GM21515 (cell line): Measurements from ENCODE around the gene C2orf68.
"Not testable (repeated sequence)": the region's sequence is repeated elsewhere in the genome, so short reads cannot be mapped to it uniquely, and the experiment has no call there.

Experiments used
- ATAC-seq: cut with Tn5 transposase; IDR thresholded peaks from one replicate; pipeline ENCODE4 v1.9.1; 2021; ENCODE audit not compliant: unreplicated experiment

The C2orf68 gene

DNA sequence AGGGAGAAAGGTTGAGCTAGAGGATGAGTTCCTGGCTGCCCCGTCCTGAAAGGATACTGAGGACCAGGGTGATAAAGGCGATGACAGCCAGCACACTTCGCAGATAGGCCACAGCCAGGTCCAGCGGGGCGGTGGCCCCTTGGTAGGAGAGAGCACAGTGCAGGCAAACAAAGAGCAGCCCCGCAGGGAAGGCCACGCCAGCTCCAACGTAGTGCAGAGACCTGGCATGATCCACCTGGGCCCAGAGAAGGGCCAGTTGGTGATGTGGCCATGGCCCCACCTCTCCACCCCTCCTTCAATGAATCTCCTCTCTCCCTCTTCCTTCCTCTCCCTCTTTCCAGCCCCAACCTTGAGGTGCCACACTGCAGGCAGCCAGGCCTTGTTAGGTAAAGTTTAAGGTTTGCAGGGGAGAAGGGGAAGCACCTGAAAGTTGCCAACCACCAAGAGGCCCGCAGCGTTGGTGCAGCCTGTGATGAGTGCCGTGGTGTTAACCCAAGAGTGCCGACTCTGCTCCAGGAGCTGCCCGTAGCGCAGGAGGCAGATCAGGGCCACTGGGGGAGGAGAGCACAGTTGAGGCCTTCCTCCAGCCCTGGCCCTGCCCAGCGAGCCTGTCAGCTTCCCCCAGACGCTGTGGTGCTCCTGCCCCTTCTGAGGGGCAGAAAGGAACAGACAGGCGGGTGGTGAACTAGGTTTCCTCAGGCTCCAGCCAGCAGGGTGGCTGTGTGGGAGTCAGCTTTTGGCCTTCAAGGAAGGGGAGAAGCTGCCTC is 12.2 kb downstream of the C2orf68 start:
- ATAC-seq, result no peak

DNA sequence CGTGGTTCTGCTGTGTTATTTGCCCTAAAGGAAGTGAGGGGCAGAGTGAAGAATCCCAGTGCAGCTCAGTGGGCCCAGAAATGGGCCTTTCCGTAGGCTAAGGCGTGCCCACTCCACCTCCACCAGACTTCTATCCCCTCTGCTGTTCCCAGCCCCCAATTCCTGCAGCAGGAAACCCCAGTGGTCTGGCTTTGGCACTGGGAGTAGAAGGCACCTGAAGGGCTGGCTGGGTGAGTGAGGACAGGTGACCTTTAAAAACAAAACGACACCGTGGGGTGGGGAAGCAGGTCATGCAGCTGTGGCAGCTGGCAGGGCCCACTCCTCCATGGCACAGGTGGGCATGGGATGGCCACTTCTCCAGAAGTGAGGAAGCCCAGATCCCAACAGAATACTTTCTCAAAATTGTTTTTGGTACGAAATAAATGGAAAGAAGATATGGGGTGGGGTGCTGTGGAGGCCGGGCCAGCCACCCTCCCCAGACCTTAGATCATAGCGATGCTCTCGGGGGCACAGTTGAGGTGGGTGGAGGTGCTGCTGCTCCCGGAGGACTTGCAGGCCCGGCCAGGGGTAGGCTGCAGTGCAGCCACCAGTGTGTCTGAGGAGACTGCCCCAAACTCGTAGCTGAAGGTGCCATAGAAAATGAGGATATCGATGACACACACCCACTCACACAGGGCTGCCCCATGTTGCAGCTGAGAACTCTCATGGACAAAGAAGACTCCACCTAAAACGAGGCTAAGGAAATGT is 13.1 kb downstream of the C2orf68 start:
- no peak for ATAC-seq

DNA sequence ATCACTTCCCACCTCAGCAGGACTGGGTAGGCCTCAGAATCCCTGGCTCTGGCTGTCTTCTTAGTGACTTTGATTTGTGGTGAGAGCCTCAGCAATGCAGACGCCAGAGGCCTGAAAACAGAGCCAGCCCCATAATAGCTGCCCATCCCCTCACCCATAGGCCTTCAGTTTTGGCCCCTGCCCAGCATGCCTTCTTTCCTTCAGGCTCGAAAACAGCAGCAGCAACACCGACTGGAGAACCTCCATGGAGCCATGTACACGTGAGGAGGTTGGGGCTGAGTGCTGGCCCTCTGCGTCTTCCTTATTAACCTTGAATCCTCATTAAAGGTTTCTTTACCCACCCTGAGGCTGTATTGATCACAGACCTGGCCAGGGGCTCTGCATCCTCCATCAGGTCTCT is 14.6 kb downstream of the C2orf68 start:
- ATAC-seq, result no peak

DNA sequence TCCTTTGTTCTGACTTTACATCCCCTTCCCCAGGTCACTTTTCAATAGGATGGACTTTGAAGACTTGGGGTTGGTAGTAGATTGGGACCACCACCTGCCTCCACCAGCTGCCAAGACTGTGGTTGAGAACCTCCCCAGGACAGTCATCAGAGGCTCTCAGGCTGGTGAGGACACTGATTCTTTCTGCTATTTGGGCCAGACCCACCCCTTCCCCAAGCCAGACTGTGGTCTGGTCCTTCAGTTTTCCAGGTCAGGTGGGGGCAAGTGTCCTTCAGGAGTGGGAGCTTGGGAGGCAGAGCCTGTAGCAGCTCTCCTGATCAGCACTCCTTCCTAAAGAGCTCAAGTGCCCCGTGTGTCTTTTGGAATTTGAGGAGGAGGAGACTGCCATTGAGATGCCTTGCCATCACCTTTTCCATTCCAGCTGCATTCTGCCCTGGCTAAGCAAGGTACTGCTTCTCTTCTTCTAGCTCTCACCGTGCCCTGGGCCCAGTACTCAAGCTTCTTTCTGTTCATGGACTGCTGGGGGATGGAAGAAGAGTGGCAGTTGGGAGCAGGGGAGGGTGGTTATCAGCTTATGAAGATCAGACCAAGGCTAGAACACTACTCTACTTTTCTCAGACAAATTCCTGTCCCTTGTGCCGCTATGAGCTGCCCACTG is 15.3 kb downstream of the C2orf68 start:
- no peak for ATAC-seq

DNA sequence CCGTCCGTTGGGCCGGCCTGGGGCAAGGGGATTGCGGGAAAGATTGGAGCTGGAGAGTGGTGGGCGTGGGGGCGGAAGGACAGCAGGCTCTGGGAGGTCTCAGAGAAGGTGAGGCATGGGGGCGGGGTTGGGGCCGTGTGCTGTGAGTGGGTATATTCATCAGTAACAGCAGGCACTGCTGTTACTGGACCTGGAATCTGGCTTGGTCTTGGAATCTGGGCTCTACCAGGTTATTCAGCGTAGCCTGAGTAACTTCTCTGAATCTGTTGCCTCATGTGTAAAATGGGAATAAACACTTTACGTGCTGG is 15.9 kb downstream of the C2orf68 start:
- peak; percentile 6 for ATAC-seq

DNA sequence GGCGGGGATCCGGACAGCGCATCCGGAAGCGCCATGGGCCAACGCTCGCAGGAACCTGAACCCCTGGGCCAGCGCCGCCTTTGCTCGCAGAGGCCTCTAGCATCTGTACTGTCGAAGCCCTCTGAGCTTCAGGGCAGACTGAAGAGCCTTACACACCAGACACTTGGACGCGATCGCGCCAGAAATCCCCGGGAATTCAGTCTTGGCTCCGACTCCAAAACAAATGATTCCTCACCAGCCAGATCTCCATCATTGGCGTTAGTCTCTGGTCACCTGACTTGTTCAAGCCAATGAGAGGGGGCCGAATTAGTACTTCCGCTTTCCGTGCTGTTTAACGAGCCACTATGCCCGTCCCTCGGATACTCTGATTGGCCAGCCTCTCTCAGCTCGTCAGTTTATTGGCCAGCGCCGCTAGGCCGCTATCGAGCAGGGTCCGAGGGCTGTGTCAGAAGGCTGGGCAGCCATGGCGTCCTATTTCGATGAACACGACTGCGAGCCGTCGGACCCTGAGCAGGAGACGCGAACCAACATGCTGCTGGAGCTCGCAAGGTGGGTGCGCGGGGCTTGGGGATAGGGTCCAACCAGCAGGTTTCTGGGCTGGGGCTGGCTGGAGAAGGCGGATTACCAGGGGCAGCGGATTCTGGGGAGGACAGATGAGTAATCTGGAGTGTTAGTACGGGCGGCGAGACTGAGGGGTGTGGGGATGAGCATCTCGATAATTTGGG is 16.4 kb downstream of the C2orf68 start, which contains the start of gene RNF181:
Gene RNF181, plus strand, starts transcription at position 445 of the 725 bp plus-strand sequence. Its CDS starts 19 bp downstream, at position 464.
- peak; percentile 96 for ATAC-seq

DNA sequence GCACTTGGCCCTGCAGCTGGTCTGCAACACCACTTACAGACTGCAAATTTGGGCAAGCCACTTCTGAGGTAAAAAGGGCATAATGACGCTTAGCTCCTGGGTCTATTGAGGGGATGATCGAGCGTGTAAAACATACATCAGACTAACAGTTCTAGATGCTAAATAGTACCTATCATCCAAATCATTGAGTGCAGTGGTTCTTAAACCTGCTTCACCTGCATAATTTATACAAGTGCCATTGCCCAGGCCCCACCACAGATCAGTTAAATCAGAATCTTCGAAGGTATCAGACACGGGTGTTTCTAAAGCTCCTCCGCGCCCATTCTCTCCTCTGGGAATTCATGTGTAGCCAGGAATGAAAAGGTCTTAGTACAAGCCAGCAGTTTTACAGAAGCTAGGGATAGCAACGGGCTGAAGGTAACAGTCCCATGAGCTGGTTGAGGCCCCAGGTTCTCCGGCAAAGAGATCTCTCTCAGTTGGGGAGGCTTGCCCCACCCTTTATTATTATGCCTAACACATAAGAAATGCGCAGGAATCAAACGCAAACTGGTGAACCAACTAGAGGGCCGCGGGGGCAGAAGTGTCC is 17.1 kb downstream of the C2orf68 start:
- ATAC-seq, result no peak

DNA sequence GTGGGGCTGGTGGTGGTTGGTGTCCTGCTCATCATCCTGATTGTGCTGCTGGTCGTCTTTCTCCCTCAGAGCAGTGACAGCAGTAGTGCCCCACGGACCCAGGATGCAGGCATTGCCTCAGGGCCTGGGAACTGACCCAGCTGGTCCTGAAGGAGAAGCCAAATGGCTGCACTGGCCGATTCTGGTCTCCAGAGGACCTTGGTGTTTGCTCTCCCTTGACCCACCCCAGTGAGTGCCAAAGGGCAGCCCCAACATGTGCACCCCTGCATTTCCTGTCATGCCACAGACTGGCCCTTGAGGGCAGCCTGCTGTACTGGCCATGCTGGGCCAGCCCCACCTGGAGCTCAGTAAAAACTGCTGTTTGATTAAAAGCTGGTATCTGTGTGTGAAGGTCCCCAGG is 18.8 kb downstream of the C2orf68 start:
- no peak for ATAC-seq

DNA sequence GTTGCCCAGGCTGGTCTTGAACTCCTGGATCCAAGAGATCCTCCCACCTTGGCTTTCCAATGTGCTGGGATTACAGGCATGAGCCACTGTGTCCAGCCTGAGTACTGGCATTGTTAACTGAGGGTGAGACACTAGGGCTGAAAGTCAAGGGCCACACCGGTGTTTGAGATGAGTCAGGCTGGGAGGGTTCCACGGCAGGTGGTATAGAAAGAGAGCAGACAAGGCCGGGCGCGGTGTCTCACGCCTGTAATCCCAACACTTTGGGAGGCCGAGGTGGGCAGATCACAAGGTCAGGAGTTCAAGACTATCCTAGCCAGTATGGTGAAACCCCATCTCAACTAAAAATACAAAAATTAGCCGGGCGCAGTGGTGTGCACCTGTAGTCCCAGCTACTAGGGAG is 19.6 kb downstream of the C2orf68 start:
- not testable (repeated sequence) for ATAC-seq

DNA sequence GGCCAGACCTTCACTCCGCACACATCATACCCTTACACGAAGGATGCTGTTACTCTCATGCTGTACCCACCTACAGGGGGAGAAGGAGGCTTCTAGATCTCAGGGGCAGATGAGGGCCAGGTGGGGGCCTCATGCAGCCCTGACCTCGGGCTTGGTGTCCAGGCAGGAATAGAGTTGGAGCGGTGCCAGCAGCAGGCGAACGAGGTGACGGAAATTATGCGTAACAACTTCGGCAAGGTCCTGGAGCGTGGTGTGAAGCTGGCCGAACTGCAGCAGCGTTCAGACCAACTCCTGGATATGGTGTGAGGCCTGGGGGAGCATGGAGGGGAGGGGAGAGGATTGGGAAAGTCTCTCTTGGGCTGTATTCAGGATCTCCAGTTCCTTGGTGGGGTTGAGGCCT is 20.3 kb downstream of the C2orf68 start:
- ATAC-seq, result no peak

DNA sequence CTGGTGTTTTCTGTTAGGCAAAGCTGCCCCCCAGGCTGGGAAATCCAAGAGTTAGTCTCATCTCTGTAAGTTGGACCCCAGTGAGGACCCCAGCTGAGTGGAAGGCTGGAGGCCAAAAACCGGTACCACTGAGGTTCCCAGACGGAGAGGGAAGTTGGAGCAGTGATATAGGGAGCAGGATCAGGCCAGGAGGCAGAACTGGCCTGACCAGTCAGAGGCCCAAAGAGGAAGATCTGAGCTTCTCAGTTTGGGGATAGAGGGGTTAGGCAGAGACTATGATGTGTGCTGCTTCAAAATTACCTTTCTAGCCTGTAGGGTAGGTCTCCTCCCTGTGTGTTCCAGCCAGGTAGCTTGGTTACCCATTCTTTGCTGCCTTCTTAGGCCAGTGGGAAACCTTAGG is 20.9 kb downstream of the C2orf68 start:
- no peak for ATAC-seq

DNA sequence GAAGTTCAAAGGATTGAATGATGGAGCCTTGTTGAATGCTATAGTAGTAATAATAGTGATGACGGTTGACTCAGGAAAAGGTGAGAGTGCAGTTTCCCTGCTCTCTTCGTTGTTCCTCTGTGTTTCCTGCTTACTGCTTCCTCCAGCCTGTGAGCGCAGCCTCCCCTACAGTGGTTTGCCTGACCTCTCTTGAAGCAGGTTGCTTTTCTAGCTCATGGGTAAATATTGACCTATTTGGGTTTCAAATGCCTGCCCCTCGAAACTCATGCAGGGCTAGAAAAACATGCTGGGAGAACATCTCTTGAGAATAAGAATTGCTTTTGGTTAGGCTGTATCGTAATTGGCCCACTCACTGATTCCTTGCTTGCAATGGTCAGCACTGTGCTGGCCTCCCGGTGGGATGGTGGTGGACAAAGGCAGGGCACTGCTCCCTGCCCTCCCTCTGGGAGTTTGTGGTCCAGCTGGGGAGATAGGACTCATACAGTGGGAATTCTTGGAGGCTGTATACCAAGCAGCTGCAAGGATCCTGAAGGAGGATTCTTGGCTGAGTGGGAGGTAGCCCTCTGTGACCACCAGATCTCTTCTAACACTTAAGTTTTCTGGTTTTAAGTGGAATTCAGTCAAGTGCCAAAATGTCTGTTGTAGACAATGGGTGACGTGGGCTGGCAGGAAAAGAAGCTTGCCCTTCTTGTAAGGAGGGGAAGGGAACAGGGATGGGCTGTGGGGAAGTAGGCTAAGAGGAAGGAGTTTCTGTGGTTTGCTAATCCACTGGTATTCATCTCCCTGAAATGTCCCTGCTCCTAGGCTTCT is 21.7 kb downstream of the C2orf68 start:
- no peak for ATAC-seq

DNA sequence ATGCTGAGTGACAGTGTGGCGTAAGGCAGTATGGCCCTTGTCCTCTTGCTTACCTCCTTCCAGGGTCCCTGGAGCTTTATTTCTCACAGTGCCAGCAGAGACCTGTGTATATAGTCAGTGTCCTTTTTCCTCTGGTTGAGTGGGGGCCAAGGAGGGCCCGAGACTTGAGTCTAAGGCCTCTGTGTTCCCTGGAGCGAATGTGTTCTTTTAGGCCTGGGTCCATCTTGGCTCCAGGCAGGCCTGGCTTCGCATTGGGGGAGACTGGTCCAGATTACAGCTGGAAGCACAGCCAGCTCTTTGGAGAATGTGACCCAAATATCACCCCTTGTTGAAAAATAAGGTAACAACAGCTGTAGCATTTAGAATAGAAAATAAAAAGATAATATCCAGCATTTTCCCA is 22.7 kb downstream of the C2orf68 start:
- ATAC-seq, result no peak

DNA sequence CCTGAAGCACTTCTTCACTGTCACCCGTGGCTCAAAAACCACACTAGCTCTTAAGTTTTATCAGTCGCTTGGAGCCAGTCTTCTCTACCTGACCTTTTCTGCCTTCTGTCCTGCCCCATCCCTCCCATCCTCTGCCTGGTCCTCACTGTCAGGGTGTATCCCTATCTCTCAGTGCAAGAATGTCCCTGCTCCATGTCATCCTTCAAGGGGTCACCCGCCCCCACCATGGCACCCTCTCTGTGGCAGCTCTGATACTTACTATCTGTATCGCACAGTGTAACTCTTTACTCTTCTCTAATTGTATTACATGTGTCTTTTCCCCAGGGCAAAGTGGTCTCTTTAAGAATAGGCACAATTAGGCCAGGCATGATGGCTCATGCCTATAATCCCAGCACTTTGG is 23.2 kb downstream of the C2orf68 start:
- ATAC-seq, result no peak

DNA sequence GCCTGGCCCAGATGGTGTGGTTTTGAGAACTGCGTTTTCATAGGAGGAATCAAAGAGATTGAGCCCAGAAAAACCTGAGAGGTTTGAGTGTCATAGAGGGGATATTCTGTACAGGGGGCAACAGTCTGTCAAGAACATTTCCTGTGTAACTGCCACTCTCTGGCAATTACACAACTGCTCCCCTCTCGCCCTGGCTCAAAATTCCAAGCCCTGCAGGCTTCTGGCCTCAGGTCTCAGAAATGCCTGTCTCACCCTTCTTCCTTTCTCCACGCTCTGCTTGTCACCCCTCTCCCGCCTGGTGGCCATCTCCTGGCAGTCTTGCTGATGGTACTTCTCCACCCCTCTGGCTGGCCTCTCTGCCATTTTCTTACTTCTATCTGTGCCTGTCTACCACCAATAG is 23.6 kb downstream of the C2orf68 start:
- ATAC-seq, result no peak

DNA sequence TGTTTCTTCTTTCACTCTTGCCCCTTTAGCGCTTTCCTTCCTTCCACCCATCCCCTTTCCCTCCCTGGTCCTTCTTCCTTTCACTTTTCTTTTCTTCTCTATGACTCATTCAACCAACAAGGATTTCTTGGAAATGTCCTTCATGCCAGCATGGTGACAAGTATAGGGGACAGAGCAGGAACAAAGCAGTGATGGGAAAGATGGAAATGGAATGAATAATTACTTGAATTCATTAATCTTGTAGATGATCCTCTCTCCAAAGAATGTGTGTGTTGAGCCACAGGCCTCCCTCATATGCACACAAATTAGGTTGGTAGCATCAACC is 26.1 kb downstream of the C2orf68 start:
- ATAC-seq, result no peak

DNA sequence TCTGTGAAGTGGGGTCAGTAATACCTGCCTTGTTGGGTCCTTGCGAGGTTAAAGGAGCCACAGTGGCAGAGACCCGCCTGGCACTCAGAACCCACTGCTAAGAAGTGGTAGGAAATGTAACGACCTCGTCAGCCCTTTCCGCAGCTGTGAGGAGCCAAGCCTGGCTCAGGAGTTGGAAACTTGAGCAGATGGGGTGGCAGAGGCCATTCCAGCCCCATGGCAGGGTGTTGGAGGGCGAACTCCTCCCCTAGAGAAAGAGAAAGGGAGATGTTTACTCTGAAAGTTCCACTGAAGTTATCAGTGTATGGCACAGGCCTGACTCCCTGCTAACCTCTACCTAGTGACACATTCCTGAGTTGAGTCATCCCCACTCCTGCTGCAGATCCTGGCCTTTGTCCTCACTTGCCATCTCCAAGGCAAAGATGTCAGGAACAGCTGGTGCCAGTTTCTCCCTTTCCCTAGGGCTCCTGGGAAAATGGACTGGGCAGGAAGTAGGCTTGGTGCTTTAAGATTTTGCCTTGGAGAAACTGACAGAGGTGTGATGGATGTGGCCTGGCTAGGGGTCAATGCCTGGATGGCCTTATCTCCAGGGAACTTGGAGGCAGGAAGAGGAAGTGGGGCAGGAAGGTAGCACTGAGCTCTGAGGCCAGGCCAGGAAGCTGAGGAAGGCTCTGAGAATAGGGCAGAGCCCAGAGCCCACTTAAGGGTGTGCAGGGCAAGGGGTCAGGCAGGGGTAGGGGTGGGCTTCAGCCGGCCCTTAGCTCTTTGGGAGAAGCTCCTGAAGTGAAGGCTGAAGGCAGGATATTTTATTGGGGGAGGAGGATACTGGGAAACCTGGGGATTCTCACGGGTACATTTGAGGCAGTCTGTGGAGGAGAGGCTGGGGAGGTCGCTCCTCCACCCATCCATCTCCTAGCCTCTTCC is 26.7 kb downstream of the C2orf68 start:
- peak; percentile 40 for ATAC-seq

DNA sequence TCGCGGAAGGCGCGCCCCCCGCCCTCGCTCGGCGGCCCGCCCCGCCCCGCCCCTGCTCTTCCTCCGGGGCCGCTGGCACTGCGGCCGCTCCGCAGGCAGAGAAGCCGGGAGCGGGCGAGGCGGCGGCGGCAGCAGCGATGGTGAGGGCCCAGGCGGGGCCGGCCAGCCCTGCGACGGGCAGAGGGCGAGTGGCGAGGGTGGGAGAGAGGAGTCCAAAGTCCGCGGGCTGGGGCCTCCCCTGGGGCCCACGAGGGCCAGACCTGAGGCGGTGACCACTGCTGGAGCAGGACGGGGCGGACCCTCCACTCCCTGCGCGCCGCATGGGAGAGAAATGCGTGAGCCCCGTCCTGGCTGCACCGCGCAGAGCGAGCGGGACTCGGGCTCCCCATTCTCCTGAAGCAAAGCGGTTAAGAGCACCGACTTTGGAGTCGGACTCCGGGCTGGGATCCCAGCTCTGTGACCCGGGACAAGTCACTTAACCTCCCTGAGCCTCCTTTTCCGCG is 27.5 kb downstream of the C2orf68 start, which contains the start of gene VAMP5:
Gene VAMP5, plus strand, starts transcription at position 78 of the 503 bp plus-strand sequence. Its CDS starts 60 bp downstream, at position 138.
- peak; percentile 26 for ATAC-seq
